NCI-H524 (cell line): ENCODE results near the gene APOE.
"Not testable (repeated sequence)": the region's sequence is repeated elsewhere in the genome, so short reads cannot be mapped to it uniquely, and the experiment has no call there.

Experiments
- DNase-seq, 2 experiments: peaks; one replicate each; lab custom pipeline; 2025; lab: John Stamatoyannopoulos, UW

The APOE gene

GRCh38 chr19:44909775-44910174 is 4.2 kb downstream of the APOE start:
- no peak for DNase-seq

DNA sequence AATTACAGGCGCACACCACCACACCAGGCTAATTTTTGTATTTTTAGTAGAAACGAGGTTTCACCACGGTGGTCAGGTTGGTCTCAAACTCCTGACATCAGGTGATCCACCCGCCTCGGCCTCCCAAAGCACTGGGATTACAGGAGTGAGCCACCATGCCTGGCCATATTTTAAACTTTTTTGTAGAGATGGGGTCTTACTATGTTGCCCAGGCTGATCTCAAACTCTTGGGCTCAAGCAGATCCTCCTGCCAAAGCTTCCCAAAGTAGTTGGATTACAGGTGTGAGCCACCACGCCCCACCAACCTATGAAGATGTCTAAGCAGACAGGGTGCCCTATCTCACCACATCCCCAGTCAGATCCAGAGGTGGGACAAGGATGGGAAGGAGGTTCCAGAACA is 6.3 kb downstream of the APOE start:
- DNase-seq: not testable (repeated sequence)

DNA sequence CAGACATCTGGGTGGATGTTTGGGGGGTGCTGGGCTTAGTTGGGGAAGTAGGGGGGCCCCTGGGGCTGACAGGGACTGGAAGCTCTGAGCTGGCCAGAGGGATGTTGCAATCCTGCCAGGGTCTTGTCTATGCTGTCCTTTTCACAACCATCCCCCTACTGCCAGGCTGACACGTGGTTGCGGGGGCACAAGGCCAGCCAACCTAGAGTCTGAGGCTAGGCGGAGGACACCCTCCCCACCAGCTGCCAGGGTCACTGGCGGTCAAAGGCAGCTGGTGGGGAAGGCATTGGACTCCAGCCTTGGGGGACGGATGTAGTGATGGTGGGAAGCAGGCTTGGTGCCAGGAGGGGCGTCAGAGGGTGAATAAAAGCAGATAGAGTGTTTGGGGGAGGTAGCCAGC is 7.3 kb downstream of the APOE start:
- DNase-seq: no peak

DNA sequence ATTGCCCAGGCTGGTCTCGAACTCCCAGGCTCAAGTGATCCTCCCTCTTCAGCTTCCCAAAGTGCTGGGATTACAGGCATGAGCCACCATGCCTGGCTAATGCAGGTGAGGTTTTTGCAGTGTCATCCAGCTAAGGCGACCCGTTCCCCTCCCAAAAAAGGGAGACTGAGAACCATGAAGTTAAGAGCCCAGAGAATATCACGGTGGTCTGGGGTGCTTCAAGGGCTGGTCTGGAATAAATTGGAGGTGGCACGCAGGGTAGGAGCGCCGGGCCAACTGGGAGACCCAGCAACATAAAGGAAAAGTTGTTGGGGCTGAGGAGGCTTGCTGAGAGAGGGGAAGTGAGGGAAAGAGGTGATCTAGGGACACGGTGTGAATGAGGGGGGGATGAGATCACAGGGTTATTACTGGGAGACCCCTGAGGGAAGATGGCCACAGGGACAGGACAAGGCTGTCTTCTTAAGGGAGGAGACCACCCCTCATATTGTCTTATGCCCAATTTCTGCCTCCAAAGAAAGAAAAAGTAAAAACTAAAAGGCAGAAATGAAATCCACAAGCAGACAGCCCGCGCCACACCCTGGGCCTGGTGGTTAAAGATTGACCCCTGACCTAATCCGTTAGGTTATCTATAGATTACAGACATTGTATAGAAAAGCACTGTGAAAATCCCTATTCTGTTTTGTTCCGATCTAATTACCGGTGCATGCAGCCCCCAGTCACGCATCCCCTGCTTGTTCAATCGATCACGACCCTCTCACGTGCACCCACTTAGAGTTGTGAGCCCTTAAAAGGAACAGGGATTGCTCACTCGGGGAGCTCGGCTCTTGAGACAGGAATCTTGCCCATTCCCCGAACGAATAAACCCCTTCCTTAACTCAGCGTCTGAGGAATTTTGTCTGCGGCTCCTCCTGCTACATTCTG is 8.2 kb downstream of the APOE start:
- DNase-seq: not testable (repeated sequence)

DNA sequence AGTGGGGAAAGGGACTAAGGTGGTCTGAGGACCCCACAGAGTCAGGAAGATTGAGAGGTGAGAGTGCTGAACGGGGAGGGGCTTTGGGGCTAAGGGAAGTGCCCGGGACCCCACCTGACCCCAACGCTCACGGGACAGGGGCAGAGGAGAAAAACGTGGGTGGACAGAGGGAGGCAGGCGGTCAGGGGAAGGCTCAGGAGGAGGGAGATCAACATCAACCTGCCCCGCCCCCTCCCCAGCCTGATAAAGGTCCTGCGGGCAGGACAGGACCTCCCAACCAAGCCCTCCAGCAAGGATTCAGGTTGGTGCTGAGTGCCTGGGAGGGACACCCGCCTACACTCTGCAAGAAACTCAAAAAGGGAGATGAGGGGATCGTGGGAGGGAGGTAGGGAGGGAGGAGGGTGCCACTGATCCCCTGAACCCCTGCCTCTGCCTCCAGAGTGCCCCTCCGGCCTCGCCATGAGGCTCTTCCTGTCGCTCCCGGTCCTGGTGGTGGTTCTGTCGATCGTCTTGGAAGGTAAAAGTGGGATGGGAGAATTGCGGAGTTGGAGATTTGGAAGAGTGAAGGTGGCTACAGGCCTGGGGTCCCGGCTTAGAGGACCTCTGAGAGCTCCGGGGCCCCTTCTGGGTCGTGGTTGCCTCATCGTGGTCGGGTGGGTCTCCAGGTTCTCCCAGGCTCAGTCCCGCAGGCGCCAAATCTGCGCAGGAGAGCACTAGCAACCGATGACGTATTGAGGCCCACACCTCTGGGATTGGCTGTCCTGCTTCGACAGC is 9.0 kb downstream of the APOE start, which contains the start of gene APOC1:
TSS of gene APOC1 (plus strand) at position 176 of the 774 bp plus-strand sequence. CDS start at position 460, 284 bp downstream.
- DNase-seq: peak; percentile 80 to 84

DNA sequence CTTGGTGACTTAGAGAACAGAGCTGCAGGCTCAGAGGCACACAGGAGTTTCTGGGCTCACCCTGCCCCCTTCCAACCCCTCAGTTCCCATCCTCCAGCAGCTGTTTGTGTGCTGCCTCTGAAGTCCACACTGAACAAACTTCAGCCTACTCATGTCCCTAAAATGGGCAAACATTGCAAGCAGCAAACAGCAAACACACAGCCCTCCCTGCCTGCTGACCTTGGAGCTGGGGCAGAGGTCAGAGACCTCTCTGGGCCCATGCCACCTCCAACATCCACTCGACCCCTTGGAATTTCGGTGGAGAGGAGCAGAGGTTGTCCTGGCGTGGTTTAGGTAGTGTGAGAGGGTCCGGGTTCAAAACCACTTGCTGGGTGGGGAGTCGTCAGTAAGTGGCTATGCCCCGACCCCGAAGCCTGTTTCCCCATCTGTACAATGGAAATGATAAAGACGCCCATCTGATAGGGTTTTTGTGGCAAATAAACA is 18.7 kb downstream of the APOE start:
- no peak for DNase-seq

DNA sequence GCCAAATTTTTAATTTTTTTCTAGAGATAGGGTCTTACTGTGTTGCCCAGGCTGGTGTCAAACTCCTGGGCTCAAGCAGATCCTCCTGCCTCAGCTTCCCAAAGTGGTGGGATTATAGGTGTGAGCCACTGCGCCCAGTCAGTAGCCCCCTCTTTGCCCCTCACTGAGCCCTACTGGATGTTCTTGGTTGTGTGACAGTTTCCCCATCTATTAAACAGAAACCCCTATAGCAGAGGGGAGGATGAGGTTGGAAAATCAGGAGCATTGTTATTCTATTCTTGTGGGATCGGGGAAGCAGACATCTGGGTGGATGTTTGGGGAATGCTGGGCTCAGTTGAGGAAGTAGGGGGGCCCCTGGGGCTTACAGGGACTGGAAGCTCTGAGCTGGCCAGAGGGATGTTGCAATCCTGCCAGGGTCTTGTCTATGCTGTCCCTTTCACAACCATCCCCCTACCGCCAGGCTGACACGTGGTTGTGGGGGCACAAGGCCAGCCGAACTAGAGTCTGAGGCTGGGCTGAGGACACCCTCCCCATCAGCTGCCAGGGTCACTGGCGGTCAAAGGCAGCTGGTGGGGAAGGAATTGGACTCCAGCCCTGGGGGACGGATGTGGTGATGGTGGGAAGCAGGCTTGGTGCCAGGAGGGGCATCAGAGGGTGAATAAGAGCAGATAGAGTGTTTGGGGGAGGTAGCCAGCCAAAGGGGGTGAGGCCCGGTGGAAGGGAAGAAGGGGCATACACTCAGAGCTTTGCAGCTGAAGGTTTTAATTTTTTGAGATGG is 19.7 kb downstream of the APOE start:
- no peak for DNase-seq

DNA sequence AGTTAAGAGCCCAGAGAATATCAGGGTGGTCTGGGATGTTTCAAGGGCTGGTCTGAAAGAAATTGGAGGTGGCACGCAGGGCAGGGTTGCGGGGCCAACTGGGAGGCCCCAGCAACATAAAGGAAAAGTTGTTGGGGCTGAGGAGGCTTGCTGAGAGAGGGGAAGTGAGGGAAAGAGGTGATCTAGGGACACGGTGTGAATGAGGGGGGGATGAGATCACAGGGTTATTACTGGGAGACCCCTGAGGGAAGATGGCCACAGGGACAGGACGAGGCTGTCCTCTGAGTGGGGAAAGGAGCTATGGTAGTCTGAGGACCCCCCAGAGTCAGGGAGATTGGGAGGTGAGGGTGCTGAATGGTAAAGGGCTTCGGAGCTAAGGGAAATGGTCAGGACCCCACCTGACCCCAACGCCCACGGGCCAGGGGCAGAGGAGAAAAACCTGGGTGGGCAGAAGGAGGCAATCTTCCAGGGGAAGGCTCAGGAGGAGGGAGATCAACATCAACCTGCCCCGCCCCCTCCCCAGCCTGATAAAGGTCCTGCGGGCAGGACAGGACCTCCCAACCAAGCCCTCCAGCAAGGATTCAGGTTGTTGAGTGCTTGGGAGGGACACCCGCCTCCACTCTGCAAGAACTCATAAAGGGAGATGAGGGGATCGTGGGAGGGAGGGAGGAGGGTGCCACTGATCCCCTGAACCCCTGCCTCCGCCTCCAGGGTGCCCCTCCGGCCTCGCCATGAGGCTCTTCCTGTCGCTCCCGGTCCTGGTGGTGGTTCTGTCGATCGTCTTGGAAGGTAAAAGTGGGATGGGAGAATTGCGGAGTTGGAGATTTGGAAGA is 20.9 kb downstream of the APOE start:
- not testable (repeated sequence) for DNase-seq

DNA sequence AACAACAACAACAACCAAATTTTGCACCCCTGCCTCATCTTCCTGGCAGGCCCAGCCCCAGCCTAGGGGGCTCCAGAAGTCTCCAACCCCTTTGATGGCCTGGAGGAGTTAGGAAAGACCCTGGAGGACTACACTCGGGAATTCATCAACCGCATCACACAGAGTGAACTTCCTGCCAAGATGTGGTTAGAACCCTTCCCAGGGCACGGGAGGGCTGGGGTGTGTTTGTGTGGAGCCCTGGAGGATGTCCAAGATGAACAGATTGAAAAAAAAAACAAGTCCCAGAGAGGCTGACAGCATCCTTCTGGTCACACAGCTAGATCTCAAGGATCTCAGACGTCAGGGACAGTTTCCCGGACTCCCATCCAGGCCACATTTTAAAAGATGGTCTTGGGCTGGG is 22.1 kb downstream of the APOE start:
- DNase-seq: no peak

- no peak for DNase-seq
These were observed 24.5 kb downstream of the APOE start for GRCh38 chr19:44930088-44930487.

- no peak for DNase-seq
These were observed 25.9 kb downstream of the APOE start for GRCh38 chr19:44931541-44931940.

DNA sequence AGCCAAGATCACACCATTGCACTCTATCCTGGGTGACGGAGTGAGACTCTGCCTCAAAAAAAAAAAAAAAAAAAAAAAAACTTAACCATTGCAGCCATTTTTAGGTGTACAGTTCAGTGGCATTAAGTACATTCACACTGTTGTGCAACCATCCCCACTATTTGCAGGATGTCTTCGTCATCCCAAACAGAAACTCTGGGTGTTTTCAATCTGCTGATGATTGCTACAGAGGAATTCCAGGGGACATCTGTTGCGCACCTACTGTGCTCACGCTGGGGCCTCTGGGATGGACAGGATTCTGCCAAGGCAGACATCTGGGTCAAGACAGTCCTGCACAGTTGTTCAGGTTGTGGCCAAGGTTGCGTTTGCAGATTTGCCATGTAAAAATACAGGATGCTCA is 34.1 kb downstream of the APOE start:
- DNase-seq: no peak

DNA sequence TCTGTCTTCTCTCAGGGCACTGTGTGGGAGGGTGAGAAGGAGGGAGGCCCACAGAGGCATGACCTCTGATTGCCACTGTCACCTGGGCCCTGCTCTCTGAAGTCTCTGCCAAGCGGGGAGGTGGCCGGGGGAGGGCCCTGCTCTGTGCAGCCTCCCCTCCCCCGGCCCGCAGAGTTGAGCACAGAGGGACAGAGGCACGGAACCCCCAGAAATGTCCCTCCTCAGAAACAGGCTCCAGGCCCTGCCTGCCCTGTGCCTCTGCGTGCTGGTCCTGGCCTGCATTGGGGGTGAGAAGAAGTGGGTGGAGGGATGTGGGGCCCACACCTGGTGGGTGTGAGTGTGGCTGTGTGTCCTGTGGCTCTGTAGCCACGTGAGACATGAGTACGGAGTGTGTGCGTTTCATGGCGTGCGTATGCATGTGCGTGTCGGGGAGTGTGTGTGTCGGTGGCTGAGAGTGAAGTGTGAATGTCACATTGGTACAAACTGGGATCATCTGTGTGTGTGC is 36.5 kb downstream of the APOE start, which contains the start of gene APOC4:
TSS of gene APOC4 (plus strand) at position 171 of the 505 bp plus-strand sequence. CDS start at position 212, 41 bp downstream.
- no peak for DNase-seq

DNA sequence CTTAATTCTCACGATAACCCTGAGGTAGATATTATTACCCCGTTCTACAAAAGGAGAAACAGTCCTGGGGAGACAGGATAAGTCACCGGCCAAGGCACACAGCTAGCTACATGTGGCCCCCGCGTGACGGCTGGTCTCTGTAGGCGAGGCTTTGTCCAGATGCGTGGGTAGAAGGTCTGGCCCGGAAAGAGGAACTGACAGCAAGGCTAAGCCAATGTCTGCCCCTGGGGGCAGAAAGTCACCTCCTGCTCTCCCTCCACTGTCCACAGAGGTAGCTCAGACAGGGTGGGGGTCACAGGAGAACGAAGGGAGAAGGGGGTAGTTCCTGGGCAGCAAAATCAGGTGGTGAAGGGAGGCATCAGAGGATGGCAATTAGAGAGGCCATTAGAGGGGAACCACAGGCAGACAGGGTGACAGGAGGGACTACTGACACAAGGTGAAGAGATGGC is 38.2 kb downstream of the APOE start:
- no peak for DNase-seq

DNA sequence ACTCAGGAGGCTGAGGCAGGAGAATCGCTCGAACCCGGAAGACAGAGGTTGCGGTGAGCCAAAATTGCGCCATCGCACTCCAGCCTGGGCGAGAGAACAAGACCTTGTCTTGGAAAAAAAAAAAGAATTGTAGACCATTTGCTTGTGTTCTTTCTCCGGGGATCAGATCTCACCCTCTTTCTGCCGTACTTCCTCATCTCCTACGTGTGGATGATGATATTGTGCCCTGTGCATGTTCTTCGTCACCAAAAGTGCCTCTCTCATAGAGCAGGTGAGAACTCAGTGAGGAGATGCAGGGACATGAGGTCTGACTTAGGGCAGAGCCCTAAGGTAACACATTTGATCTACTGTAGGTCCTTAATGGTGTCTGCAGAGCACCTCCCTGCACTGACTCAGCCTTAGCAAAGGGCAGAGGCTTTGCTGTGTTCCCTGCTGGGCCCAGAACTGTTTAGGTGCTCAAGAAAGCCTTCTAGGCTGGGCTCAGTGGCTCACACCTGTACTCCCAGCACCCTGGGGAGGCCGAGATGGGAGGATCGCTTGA is 41.5 kb downstream of the APOE start:
- DNase-seq: no peak

DNA sequence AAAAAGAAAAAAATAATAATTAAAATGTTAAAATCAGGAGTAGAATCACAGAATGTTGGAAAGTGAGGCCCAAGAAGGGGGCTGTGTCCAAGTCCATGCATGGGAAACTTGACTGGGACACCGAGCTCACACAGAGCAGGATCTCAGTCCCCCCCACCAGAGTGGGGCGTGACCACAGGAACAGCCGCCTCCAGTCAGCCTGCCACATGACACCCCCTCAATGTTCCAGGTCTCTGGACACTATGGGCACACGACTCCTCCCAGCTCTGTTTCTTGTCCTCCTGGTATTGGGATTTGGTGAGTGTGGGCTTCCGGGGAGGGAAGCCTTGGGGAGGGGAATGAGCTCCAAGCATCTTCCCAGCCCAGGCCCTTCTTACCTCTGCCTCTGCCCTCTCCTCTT is 42.6 kb downstream of the APOE start:
- DNase-seq: no peak

DNA sequence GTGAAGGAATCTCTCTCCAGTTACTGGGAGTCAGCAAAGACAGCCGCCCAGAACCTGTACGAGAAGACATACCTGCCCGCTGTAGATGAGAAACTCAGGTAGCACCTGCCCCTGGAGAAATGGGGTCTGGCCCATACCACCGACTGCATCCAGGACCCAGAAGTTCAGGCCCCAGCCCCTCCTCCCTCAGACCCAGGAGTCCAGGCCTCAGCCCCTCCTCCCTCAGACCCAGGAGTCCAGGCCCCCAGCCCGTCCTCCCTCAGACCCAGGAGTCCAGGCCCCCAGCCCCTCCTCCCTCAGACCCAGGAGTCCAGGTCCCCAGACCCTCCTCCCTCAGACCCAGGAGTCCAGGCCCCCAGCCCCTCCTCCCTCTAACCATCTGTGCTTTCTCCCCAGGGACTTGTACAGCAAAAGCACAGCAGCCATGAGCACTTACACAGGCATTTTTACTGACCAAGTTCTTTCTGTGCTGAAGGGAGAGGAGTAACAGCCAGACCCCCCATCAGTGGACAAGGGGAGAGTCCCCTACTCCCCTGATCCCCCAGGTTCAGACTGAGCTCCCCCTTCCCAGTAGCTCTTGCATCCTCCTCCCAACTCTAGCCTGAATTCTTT is 43.3 kb downstream of the APOE start:
- DNase-seq: peak in 1 of 2 experiments; percentile 7

- DNase-seq: no peak
These were observed 44.0 kb downstream of the APOE start for GRCh38 chr19:44949550-44949949.

DNA sequence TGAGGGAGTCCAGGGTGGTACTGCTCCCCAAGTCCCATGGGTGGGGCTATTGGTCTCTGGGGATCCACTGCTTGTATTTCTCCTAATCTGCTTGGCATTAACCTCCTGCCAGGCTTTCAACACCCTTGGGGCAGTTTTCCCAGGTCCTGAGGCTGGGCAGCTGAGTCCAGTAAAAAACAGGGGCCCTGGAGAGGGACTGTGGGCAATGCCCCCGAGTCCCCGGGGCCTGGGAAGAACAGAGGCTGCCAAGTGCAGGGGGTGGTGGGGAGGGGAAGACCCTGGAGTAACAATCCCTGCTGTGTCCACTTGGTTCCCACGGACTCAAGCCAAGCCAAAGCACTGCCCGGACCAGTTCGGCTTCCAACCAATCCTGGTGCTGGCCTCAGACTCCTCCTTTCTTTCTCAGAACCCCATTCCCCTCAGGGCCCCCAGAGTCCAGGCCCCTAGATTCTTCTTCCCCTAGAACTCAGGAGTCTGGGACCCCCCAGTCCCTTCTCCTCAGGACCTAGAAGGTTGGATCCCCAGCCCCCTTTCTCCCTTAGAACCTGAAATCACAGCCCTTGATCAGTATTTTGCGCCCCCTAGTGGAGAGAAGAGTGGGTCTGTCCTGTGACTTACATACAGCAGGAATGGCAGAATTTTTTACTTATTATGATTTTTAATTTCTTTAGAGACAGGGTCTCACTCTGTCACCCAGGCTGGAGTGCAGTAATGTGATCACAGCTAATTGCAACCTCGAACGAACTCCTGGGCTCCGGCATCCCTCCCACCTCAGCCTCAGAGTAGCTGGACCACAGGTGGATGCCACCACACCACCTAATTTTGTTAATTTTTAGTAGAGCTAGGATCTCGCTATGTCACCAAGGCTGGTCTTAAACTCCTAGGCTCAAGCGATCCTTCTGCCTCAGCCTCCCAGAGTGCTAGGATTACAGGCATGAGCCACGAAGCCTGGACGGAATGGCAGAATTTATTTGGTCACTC is 45.9 kb downstream of the APOE start:
- peak; percentile 34 to 53 for DNase-seq
